GM10847 (cell line): Measurements from ENCODE around the gene PBXIP1.
A peak's percentile ranks its signal among the peaks of the same experiment; 100 is the strongest.

Experiments used
- POLR2A ChIP-seq: IDR thresholded peaks from 2 replicates; pipeline ENCODE4 v1.6.1; 2011; ENCODE audit not compliant: insufficient read length; ENCODE audit errors: extremely low read depth

PBXIP1 gene

DNA sequence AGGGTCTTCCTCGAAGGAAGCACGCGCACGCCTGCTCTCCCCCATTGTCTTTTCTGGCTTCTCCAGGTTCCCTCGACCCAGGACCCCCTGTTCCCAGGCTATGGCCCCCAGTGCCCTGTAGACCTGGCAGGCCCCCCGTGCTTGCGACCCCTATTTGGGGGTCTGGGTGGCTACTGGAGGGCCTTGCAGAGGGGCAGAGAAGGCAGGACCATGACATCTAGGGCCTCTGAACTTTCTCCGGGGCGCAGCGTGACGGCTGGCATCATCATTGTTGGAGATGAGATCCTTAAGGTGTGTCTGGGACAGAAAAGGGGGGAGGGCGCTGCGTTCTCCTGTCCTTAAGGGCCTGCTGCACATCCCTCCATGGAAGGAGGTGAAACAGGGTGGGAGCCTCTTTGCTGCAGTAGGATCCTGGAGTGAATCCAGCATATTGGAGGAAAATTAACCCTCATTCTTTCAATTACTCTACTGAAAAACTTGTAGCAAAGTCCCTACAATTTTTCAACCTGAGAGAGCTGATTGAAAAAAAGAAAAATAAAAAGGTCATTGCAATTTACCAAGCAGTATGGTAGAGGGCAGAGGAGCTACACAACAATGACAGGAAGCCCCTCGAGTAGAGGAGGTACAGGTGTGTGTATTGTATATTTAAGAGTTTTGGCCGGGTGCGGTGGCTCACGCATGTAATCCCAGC lies 28.0 kb upstream of the PBXIP1 start:
- TF ChIP-seq POLR2A, result no peak

DNA sequence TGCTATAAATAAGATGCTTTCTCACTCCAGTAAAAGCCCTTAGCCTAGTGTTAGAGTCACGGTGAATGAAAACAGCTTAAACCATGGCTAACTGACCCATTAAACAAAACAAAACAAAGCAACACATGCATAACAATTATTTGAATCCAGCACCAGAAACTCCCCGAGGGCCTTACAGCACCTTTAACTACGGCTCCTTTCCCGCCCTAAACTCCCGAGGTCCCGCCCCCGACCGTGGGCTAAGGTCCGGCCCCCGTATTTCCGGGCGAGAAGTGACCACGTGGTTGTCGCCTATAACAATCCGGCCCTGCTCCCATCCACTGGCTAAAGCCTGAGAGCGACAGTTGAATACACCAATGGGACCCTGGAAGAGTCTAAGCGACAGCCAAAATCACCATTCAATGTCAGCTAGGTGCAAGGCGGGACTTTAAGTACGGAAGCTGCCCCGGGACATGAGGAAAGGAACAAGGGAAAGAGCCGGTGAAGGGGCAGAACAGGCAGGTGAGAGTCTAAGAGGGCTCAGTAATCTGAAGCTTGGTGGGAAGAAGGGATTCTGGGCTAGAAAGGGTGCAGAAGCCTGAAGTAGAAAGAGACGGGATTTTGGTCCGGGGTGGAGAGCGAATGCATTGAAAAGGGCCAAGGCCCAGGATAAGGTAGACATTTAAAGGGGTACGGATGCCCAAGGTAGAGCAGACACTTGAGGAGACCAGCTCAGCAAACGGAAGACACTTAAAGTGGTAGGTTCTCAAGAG lies 27.2 kb upstream of the PBXIP1 start, which contains the start of gene FLAD1:
Gene FLAD1, plus strand, starts transcription at position 448 of the 752 bp plus-strand sequence. CDS start 351 bp downstream, outside the sequence.
- TF ChIP-seq POLR2A, result no peak

DNA sequence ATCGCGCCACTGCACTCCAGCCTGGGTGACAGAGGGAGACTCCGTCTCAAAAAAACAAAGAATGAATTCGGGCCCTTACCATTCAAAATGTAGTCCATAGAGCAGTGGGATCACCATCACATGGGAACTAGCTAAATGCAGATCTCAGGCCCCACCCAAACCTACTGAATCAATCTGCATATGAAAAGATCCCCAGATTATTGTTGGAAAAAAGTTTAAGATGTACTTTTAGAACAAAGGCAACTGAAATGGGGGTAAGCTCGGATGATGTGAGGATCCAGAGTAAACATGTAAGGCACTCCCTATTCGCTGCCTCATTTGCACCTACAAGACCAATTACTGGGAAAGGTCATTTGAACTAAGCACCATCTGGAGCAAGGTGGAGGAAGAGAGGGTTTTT lies 26.4 kb upstream of the PBXIP1 start:
- TF ChIP-seq POLR2A, result no peak

DNA sequence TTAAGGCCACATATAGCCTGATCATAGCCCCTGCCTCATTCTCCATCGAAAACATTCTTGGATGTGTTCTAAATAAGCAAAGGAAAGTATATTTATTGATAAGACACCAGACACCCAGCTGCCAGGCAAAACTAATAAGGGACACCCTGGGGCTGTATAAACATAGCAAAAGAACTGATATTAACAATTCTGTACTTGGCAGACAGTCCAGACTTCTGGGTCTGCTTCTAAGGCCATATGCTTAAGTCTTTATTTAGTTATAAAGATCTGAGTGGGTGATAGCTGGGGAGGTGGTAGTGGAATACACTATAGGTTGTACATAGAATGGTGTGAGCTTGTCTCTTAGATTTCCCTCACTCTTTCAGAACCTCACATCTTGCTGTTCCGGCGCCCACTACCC lies 22.5 kb upstream of the PBXIP1 start:
- TF ChIP-seq POLR2A, result no peak

DNA sequence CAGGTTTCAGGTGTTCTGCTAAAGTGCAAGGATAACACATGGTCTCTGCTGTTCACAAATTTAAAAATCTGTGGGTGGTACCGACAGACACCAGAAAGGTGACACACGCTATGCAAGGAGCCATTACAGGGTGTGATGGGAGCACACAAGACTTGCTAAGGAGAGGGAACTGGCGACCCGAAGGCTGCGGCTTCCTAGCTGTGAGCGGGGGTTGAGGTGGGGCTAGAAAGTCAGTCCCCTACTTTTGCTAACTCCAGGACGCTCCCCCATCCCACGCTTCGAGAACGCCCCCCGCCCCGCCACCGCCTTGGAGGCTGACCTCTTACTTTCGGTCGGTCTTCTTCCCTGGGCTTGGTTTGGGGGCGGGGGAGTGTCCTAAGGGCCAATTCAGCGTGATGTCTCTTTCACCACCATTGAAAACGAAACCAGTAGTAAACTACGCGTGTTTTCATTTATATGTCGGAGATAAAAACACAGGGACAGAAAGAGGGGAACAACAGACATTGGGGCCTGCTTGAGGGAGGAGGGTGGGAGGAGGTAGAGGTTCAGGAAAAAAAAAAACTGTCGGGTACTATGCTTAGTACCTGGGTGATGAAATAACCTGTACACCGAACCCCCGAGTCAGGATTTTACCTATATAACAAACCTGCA lies 19.6 kb upstream of the PBXIP1 start:
- TF ChIP-seq POLR2A, result no peak

DNA sequence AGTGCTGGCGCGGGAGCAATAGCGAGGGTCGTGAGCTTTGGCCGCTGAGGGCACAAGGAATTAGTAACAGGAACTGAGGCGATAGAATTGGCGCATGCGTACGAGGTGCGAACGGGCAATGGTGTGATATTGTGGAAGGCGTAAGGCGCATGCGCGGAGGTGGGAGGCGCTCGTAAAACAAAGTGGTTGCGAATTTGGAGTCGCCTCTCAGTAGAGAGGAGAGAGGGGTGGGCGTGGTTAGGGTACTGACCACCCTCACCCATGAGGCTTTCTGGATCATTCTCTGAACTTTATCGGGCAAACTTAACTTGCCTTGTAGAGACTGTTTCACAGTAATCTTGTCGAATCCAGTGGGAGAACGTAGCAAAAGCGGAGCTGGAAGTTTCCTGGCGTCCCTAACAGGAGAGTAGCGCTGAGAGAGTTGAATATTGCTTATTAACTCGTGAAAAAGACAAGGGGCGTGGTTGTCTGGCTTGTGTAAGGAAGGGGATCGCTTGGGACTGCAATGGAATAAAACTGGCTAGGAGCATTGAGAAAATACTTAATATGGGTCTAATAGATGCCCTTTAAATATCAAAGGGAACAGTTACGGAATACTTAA lies 19.0 kb upstream of the PBXIP1 start:
- TF ChIP-seq POLR2A, result peak; percentile 31

DNA sequence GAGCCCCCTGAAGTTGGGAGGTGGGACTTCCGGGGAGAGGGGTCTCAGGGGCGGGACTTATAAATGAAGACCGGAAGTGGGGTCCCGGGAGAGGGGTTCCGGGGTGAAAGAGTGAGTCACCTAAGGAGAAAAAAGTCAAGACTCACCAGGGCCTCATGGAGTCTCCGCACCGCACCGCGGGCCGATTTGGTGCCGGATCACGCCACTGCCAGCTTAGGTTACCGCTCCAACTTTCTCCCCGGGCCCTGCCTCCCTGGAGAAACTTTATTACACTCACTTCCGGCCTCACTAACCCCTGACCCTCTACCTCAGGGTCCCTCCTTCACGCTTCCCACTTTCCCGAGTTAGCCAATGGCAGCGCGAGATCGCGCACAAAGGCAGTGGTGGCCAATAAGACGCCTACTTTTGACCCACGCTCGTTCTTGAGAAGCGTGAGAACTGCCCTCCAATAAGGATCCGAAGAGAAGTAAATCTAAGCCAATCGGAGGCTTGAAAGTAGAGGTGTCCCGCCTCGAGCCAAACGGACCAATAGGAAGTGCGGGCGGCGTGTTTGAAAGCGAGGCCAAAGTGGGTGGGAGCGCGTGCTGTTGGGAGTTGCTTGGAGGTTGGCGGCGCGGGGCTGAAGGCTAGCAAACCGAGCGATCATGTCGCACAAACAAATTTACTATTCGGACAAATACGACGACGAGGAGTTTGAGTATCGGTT lies 18.4 kb upstream of the PBXIP1 start, which contains the start of gene CKS1B:
Gene CKS1B, plus strand, starts transcription at position 580 of the 706 bp plus-strand sequence. Its CDS starts 65 bp downstream, at position 645.
- peak; percentile 57 for TF ChIP-seq POLR2A

DNA sequence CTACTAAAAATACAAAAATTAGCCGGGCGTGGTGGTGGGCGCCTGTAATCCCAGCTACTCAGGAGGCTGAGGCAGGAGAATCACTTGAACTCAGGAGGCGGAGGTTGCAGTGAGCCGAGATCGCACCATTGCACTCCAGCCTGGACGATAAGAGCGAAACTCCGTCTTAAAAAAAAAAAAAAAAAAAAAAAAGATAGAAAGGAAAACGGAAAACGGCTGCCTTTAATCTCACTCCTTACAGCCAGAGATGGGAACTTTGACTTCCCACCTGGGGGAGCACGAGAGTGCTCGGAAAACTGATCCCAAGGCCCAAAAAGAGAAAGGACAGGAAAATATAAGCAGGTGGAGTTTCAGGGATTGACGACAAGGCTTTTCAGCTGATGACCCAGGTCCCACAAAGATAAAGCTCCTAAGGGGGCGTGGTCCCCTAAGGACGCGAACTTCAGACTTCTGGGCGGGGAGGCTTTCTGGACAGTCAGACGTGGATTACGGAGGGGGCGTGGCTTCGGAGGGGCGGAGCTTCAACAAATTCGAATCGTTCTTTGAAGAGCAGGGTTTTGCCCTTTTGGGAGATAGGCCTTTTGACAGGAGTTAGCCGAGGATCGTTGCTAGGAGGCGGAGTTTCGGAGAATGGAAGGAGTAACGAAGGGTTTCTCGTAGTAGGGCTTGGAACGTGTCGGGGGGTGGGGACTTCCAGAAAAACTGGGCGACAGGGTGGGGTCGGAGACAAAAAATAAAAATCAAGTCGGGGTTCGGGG lies 17.6 kb upstream of the PBXIP1 start:
- TF ChIP-seq POLR2A, result no peak

DNA sequence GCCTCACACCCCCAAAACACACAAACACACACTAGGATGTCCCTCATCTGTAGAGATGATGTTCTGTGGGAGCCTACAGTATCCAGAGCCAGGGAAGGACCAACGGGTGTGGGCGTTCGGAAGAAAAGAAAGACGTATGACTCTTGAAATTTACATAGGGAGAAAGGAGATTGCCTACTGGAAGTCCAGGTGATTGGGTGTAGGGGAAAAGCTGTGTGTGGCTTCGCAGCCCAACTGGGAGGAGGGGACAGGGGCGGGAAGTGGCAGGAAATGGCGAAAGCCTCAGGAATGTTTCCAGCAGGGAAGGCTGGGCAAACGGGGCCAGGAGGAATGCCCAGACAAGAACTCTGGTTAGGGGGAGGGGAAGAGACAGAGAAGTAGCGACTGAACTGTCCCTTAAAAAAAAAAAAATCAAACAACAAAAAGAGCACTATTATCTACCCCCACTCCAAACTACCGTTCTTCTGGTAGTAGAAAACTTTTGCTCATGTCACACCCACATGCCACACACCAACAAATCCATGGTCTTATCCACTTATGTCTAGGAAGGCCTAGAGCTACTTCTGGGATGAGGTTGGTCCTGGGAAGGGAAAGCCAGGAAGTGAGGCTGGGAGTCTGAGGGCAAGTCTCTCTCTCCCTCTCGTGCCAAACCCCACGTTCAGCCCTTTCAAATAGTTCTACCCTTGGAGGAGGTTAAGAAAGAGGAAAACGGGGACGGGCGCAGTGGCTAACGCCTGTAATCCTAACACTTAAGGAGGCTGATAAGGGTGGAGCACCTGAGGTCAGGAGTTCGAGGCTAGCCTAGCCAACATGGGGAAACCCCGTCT lies 16.8 kb upstream of the PBXIP1 start:
- no peak for TF ChIP-seq POLR2A

DNA sequence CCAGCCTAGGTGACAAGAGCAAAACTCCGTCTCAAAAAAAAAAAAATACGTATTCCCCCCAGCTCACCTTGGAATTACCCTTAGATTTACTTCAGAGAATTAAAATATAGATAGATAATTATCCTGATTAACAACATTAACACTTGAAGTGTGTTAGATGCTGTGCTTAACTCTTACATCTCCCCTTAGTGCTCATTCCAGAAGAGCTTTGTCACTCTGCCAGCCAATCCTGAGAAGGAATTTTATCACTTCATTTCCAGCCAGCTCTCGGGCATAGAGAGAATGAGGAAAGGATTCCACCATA lies 16.3 kb upstream of the PBXIP1 start:
- TF ChIP-seq POLR2A, result no peak

DNA sequence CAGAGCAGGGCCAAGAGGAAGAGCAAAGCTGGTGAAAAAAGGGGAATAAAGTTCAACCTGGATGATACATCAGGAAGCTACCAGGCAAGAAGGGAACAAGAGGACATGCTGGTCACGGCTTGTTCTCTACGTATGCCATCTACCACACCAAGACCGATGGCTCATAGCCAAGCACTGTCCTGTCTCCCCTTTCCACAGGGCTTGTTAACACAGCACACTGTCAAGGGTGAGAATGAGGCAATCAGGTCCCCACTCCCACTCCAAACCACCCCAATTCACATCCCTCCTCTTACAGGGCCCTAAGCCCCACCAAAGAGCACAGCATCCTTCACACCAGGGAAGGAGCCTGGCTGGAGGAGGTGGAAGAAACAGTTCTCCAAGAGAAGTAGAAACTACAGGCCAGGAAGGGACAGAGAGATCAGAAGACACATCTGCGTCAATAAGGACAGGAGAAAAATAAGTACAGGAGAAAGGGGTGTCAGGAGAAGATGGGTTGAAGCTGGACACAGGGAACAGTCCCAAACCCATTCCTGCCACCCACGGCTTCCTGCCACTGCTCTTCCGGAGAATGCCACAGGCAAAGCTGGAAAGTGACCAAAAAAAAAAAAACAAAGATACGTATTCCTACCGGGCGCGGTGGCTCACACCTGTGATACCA lies 15.6 kb upstream of the PBXIP1 start:
- no peak for TF ChIP-seq POLR2A

DNA sequence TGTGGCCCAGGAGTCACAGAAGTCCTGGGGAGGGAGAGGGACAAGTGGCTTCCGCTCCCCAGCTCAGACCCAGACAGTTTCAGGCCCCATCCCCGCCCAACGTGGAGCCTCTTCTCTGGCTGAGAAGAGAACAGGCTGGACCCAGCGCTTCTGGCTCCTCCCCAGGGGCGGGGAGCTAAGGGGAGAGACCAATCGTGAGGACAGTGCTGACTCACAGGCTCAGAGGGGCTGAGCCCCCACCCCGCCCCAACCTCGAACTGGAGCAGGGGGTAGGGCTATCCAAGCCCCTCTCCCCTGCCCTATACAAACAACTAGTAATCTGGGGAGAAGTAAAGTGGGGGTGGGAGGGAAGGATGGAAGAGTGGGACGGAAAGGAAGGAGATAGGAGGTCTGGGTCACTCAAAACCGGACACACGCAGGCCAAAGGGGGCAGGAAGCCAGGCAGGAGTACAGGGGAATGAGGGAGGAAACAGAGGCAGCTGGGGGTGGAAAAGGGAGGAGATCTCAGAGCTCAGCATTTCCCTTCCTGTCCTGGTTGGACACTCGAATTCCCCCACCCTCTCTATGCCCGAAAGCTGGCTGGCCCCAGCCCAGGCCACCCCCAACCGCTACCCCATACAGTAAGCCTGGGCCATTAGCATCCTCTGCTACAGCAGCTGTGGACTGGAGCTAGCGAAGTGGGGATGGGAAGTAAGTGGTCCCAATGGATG lies 14.9 kb upstream of the PBXIP1 start, which contains the start of gene SHC1:
Gene SHC1, minus strand, starts transcription at position 117 of the 710 bp plus-strand sequence. CDS start 221 bp downstream, outside the sequence.
- TF ChIP-seq POLR2A, result peak; percentile 35
